H54 (cell line): ENCODE data around the gene PSMG4.

Experiments
- DNase-seq: peaks from one replicate; pipeline ENCODE4 v3.0.0; 2011; ENCODE audit warnings: low spot score, mixed read lengths; ENCODE audit not compliant: insufficient read length
- FAIRE-seq: peaks from 3 replicates; lab custom pipeline; 2011; peaks lifted over from hg19 to GRCh38; lab: Jason Lieb, UNC
- POLR2A ChIP-seq: IDR thresholded peaks from 2 replicates; pipeline ENCODE4 v1.6.1; 2011; ENCODE audit warnings: low read depth, mild to moderate bottlenecking, low read length

The PSMG4 gene

GRCh38 chr6:3301506-3301905, 42.8 kb downstream of the PSMG4 start:
- FAIRE-seq (no peak), DNase-seq (no peak)
- TF ChIP-seq POLR2A: no peak

DNA sequence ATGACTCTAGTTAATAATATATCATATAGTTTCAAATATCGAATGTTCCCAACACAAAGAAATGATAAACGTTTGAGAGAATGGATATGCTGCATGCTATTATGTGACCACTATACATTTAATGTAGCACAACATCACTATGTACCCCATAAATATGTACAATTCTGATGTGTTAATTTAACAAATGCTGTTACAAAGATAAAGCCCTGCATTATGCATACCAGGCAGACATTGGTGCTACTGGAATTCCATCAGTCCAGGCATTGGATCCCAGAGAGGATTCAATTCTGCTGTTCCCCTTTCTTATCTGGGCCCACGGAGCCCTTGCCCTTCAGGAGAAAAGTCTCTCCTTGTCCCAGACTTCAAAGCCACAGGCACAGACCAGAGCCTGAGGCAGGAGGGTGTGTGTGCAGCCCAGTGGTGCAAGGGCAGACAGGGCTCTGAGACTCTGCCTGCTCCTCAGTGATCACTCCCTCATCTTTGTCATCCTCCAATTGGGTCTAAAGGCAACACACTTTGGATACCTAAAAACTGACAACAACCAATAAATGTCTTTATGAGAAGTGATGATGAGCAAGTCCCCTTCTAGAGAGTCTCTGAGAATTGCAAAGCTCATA, 45.2 kb downstream of the PSMG4 start:
- FAIRE-seq (no peak), DNase-seq (no peak)
- TF ChIP-seq POLR2A: no peak

GRCh38 chr6:3304500-3305215, 45.9 kb downstream of the PSMG4 start:
- no peak for TF ChIP-seq POLR2A
- DNase-seq (no peak), FAIRE-seq (no peak)

- DNase-seq (no peak), FAIRE-seq (no peak)
- no peak for TF ChIP-seq POLR2A
Measured at GRCh38 chr6:3305216-3305565, 46.4 kb downstream of the PSMG4 start.

GRCh38 chr6:3305831-3306230, 47.1 kb downstream of the PSMG4 start:
- TF ChIP-seq POLR2A: no peak
- no peak for FAIRE-seq
- DNase-seq: no peak

DNA sequence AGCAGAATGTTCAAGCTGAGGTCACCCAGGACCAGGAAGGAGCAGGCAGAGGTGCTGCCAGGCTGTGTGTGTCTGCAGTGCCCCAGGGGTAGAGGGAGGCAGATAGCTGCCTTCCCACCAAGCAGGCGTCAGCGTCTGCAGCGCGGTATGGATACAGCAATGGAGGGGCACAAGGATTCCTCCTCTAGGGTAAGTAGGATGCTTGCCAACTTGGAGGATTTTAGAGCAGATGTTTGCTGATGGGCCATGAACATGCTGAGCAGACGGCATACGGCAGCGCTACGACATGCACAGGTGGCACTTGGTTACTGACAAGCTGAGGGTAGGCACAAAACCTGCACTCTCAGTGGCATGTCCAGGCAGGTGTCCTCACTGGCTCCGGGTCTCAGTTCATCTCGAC, 48.1 kb downstream of the PSMG4 start:
- no peak for FAIRE-seq
- no peak for DNase-seq
- no peak for TF ChIP-seq POLR2A

- no peak for TF ChIP-seq POLR2A
- DNase-seq (no peak), FAIRE-seq (no peak)
Measured at GRCh38 chr6:3307436-3307835, 48.7 kb downstream of the PSMG4 start.

DNA sequence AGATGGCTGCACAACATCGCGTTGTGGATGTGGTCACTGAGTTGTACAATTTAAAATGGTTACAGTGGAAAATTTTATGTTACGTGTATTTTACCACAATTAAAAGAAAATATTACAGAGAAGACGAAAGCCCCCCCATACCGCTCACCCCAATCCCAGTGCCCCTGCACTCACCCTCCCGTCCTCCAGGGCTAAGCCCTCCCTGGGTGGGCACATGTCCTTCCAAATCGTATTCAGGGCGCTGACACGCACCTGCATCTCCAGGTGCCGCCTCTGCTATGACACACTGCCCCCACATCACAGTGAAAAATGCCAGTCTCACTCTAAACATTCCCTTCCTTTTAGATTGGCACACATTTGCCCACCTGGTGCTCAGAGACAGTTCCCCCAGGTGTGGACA, 49.4 kb downstream of the PSMG4 start:
- DNase-seq (no peak), FAIRE-seq (no peak)
- no peak for TF ChIP-seq POLR2A

DNA sequence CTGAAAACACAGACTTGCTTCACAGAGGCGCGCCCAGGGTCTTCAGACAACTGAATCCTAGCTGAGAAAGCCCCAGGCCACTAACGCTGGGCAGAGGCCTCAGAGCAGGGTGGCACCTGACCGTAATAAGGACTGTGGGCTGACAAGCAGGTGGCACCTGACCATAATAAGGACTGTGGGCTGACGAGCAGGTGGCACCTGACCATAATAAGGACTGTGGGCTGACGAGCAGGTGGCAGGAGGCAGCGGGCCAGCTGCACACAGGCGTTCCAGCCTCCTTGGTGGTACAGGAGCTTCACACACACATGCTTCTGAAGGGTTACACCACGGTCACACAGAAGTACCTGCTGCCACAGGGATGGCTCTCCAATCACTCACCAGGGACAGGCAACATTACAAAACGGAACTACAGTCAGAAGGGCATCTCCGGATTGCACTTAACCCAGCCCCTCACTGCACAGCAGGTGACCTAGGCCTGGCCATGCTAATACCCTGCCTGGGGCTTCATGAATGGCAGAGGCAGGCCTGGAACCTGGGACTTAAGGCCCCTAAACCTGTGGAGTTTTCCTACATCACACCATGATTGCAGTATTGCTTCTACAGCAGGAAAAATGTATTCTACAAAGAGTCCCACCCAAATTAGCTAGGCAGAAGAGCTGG, 50.8 kb downstream of the PSMG4 start:
- DNase-seq (no peak), FAIRE-seq (no peak)
- TF ChIP-seq POLR2A: no peak

GRCh38 chr6:3310051-3310448, 51.3 kb downstream of the PSMG4 start:
- no peak for TF ChIP-seq POLR2A
- FAIRE-seq (no peak), DNase-seq (no peak)

GRCh38 chr6:3310703-3311102, 52.0 kb downstream of the PSMG4 start:
- no peak for FAIRE-seq
- TF ChIP-seq POLR2A: no peak
- no peak for DNase-seq

- FAIRE-seq: no peak
Measured at GRCh38 chr6:3311826-3312225, 53.1 kb downstream of the PSMG4 start.

DNA sequence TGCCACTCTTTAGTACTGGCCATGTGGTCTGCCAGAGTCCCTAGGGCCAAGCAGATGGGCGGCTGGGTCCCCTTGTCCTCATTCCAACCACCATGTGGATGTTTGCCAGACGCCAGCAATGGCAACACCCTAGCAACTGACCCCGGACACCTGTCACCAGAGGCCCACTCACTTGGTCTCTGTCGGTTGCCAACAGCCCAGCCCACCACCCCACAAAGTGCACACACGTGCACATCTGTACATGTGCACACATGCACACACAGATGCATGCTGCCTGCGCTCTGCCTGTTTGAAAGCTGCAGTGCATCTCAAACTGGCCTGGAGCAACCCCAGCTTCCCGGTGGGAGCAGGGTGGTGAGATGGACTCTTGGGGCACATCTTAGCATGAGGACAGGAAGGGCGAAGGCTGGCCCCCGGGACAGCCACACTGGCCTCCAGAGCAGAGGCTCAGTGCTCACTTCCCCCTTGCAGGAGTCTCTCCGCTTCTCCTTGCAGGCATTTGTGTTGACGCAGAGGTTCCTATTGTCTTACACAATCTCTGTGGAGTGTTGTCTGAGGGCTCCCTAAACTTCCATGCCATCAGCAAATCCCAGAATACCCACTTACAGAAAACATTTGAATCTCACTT, 54.0 kb downstream of the PSMG4 start:
- FAIRE-seq: no peak
- no peak for DNase-seq
- TF ChIP-seq POLR2A: no peak

More at GRCh38 chr6:3311826-3312225, 53.1 kb downstream of the PSMG4 start:
- no peak for TF ChIP-seq POLR2A
- DNase-seq: no peak

GRCh38 chr6:3314176-3314575, 55.4 kb downstream of the PSMG4 start:
- FAIRE-seq (no peak), DNase-seq (no peak)
- TF ChIP-seq POLR2A: no peak
